ENCODE results near the gene NPAT. TPM values are rescaled to one million over a fixed set of nuclear protein-coding genes. Genes with fewer than 3 reads are reported as not detected.

Gene NPAT
- total RNA-seq, 1 experiment from 2014 or later = 14.9 TPM

- no peak overlapping the region for H3K4me2 ChIP-seq (ENCODE audit: low read length)
- H3K27ac ChIP-seq (ENCODE audit: low read depth, low read length) = no peak overlapping the region
- no peak overlapping the region for H3K4me3 ChIP-seq (replicated peaks in 1 of 2; ENCODE audit: low read depth in 1 of 2, low read length in 2 of 2)
- no peaks in the 10 kb centered on the region for H3K9me3 ChIP-seq (ENCODE audit: control insufficient read depth in 1 of 2, insufficient read depth in 1 of 2, low read depth in 1 of 2, low read length in 2 of 2)
- H4K20me1 ChIP-seq (ENCODE audit: insufficient read depth) = no peaks in the 10 kb centered on the region
- no peaks in the 10 kb centered on the region for H3K4me1 ChIP-seq (ENCODE audit: control insufficient read depth in 1 of 2, insufficient read depth in 2 of 2, low read length in 2 of 2)
- DNase-seq (ENCODE audit: low read depth, low spot score) = no peak
- H3K36me3 ChIP-seq (ENCODE audit: control insufficient read depth in 1 of 2, insufficient read depth in 2 of 2, low read length in 2 of 2) = peaks cover 9 to 31% of the 10 kb centered on the region in 2 experiments; a peak in 3 of 4 replicates
- no peaks in the 10 kb centered on the region for H3K27me3 ChIP-seq (ENCODE audit: insufficient read depth, low read length)
- ATAC-seq = no peak
- TF ChIP-seq EGR1 (IDR thresholded peaks at IDR 0.05; ENCODE audit: low read depth) (no peak), SP1 (IDR thresholded peaks at IDR 0.05; ENCODE audit: low read depth) (no peak), REST (IDR thresholded peaks at IDR 0.05; ENCODE audit: low read depth) (no peak), EZH2phosphoT487 (IDR thresholded peaks at IDR 0.05; ENCODE audit: borderline replicate concordance) (no peak), SRF (IDR thresholded peaks at IDR 0.05; ENCODE audit: low read depth) (no peak), EZH2 (IDR thresholded peaks at IDR 0.05) (no peak), SIN3A (IDR thresholded peaks at IDR 0.05; ENCODE audit: low read depth) (no peak), MAX (IDR thresholded peaks at IDR 0.05) (no peak), POLR2AphosphoS5 (IDR thresholded peaks at IDR 0.05; ENCODE audit: low read depth, low read length) (no peak), CTCF (IDR thresholded peaks at IDR 0.05 in 2 of 3, conservative IDR thresholded peaks at IDR 0.05 in 1 of 3; ENCODE audit: borderline replicate concordance in 1 of 3, insufficient read depth in 1 of 3, low read depth in 2 of 3, low read length in 2 of 3) (no peak), ZBTB33 (IDR thresholded peaks at IDR 0.05; ENCODE audit: extremely low read depth, insufficient replicate concordance, low read length) (no peak), YY1 (IDR thresholded peaks at IDR 0.05; ENCODE audit: extremely low read depth, insufficient replicate concordance, low read depth, low read length) (no peak), ELF1 (IDR thresholded peaks at IDR 0.05; ENCODE audit: borderline replicate concordance, low read depth) (no peak), ATF3 (IDR thresholded peaks at IDR 0.05) (no peak), RAD21 (IDR thresholded peaks at IDR 0.05; ENCODE audit: low read depth) (no peak), TCF7L2 (IDR thresholded peaks at IDR 0.05; ENCODE audit: borderline replicate concordance, extremely low read depth, insufficient read depth, insufficient read length) (no peak), POLR2A (IDR thresholded peaks at IDR 0.05; ENCODE audit: borderline replicate concordance, extremely low read depth, insufficient read depth, insufficient read length) (no peak), ZFX (IDR thresholded peaks at IDR 0.05) (no peak), CEBPB (IDR thresholded peaks at IDR 0.05; ENCODE audit: low read depth) (no peak)
- CTCF ChIA-PET = no interaction called here
- POLR2A ChIA-PET = no interaction called here
- TSS peak; percentile 39 for BruUV-seq (replicated peaks)
- intact Hi-C loops (cut with micrococcal nuclease) = no loop called here
- RAD21 ChIA-PET (ENCODE audit: low non-redundant PET in 1 of 2, low total read pairs in 2 of 2, uncharacterized antibody in 2 of 2, unreplicated experiment in 2 of 2) = no interaction called here
- H3K79me2 ChIP-seq (ENCODE audit: insufficient read depth, low read length) = no peaks in the 10 kb centered on the region
- no peak overlapping the region for H2AFZ ChIP-seq (ENCODE audit: low read depth, low read length, poor library complexity, severe bottlenecking)
- no peaks in the 10 kb centered on the region for H3K9me2 ChIP-seq (ENCODE audit: insufficient read depth)
- H3K9ac ChIP-seq (ENCODE audit: low read length) = no peak overlapping the region
These were observed 61.4 kb downstream of the NPAT start for GRCh38 chr11:108160970-108161566.
